Neural progenitor cell (in vitro differentiated cells): ENCODE measurements around the gene SPECC1L. TPM values are rescaled to one million over a fixed set of nuclear protein-coding genes. Genes with fewer than 3 reads are reported as not detected.

Source experiments
- DNase-seq: peaks from one replicate; pipeline ENCODE4 v3.0.0-alpha.2; 2016; ENCODE audit warnings: low spot score
- H2AFZ ChIP-seq: fragments of 200-600 bp; sonication (generic); replicated peaks from 2 replicates; pipeline ENCODE4 v1.6.1; 2016; ENCODE audit warnings: antibody characterized with exemption
- H3F3A ChIP-seq: fragments of 200-600 bp; sonication (generic); 2 replicates; pipeline ENCODE4 v1.6.1; 2016; ENCODE audit warnings: antibody characterized with exemption, low read depth
- H3K27ac ChIP-seq: fragments of 200-600 bp; sonication (generic); 2 replicates; pipeline ENCODE4 v1.5.1; 2016; ENCODE audit warnings: mild to moderate bottlenecking
- H3K27me3 ChIP-seq: fragments of 200-600 bp; sonication (generic); 2 replicates; pipeline ENCODE4 v1.6.1; 2016; ENCODE audit warnings: mild to moderate bottlenecking, moderate library complexity
- H3K36me3 ChIP-seq: fragments of 200-600 bp; sonication (generic); 2 replicates; pipeline ENCODE4 v1.5.1; 2016
- H3K4me1 ChIP-seq: fragments of 200-600 bp; sonication (generic); 2 replicates; pipeline ENCODE4 v1.6.1; 2016; ENCODE audit warnings: mixed run types
- H3K4me2 ChIP-seq: fragments of 200-600 bp; sonication (generic); 2 replicates; pipeline ENCODE4 v1.6.1; 2016
- H3K4me3 ChIP-seq: fragments of 200-600 bp; sonication (generic); 2 replicates; pipeline ENCODE4 v1.5.1; 2016
- H3K79me2 ChIP-seq: fragments of 200-600 bp; sonication (generic); 2 replicates; pipeline ENCODE4 v1.6.1; 2016; ENCODE audit warnings: low read depth
- H3K9ac ChIP-seq: fragments of 200-600 bp; sonication (generic); 2 replicates; pipeline ENCODE4 v1.6.1; 2016
- H3K9me3 ChIP-seq: fragments of 200-600 bp; sonication (generic); 2 replicates; pipeline ENCODE4 v1.5.1; 2016; ENCODE audit warnings: low read depth
- H4K20me1 ChIP-seq: fragments of 200-600 bp; sonication (generic); 2 replicates; pipeline ENCODE4 v1.6.1; 2016; ENCODE audit warnings: low read depth
- H3K27ac Mint-ChIP-seq: 3 replicates; pipeline ENCODE4 v1.8.0; 2021; ENCODE audit warnings: mixed read lengths
- H3K27me3 Mint-ChIP-seq: 2 replicates; pipeline ENCODE4 v1.8.0; 2022; ENCODE audit warnings: low read depth, mild to moderate bottlenecking, inconsistent platforms, moderate library complexity, mixed read lengths; ENCODE audit not compliant: insufficient read depth
- H3K36me3 Mint-ChIP-seq: 3 replicates; pipeline ENCODE4 v1.8.0; 2021; ENCODE audit warnings: mixed read lengths
- H3K4me1 Mint-ChIP-seq: 3 replicates; pipeline ENCODE4 v1.8.0; 2021; ENCODE audit warnings: mixed read lengths
- H3K4me3 Mint-ChIP-seq: 3 replicates; pipeline ENCODE4 v1.8.0; 2021; ENCODE audit warnings: mild to moderate bottlenecking, moderate library complexity, mixed read lengths
- H3K9me3 Mint-ChIP-seq: 3 replicates; pipeline ENCODE4 v1.8.0; 2020; ENCODE audit warnings: mixed read lengths
- EZH2 ChIP-seq: fragments of 200-600 bp; sonication (generic); IDR thresholded peaks from 2 replicates; pipeline ENCODE4 v1.6.1; 2017; ENCODE audit warnings: antibody characterized with exemption, mild to moderate bottlenecking, moderate library complexity
- EZH2phosphoT487 ChIP-seq: fragments of 200-600 bp; sonication (generic); IDR thresholded peaks from 2 replicates; pipeline ENCODE4 v1.6.1; 2017; ENCODE audit warnings: antibody characterized with exemption
- total RNA-seq: library from RNA; depleted of rRNA; stranded (reverse); fragments of >200 nt; gene quantifications from 2 replicates; pipeline ENCODE4 v1.2.3, GENCODE V29; 2015; ENCODE audit warnings: low replicate concordance
- TF ChIP-seq, protein P1 (sequence below): fragments of 200-600 bp; sonication (generic); IDR thresholded peaks from 2 replicates; pipeline ENCODE4 v1.5.1; 2017; ENCODE audit warnings: antibody characterized with exemption, mild to moderate bottlenecking

The SPECC1L gene
- total RNA-seq, 1 donor from 2014 or later, result 48.9 TPM

DNA sequence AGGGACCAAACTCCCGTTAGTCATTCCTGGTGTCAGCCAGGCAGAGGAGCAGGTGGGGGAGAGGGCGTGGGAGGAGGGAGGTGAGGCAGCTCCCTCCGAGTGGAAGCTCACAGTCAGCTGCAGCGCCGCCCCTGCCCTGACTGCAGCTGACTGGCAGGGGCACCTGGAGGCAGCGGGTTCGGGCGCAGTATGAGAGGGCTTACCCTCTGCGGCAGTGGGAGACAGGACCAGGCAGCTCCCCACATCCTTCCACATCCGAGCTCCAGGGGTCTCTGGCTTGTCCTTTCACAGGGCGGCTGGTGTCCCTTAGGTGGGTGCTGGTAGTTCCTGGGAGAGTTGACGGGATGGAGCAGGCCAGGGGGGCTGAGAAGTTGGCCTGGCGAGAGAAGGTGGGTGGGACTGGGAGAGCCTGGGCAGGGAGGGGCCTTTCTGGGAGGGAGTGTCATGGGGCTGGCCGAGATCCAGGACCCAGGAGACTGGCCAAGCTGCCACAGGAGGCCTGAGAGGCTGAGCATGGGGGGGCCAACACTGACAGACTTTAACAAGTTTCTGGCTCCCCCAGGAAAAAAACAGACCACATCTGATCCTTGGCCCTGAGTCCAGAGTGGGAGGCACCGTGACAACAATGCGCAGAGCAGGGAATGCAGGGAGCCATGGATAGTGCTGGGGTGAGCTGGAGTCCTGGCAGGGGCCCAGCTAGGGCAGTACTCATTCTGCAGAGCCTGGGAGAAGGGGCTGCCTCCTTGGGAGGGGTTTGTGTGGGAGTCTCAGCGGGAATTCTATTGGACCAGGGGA, 161.6 kb downstream of the SPECC1L start:
- H3K4me3 Mint-ChIP-seq, result no peak overlapping the region
- H3K4me2 ChIP-seq, result no peak overlapping the region
- no peaks in the 10 kb centered on the region for H3K9me3 Mint-ChIP-seq
- DNase-seq, result no peak
- no peaks in the 10 kb centered on the region for H3K9me3 ChIP-seq
- no peaks in the 10 kb centered on the region for H4K20me1 ChIP-seq
- no peak overlapping the region for H3K9ac ChIP-seq
- peaks cover 8% of the 10 kb centered on the region for H3F3A ChIP-seq
- peaks cover 24% of the 10 kb centered on the region for H3K4me1 Mint-ChIP-seq
- H3K27ac Mint-ChIP-seq, result no peak overlapping the region
- TF ChIP-seq EZH2, result no peak
- TF ChIP-seq, protein P1, sequence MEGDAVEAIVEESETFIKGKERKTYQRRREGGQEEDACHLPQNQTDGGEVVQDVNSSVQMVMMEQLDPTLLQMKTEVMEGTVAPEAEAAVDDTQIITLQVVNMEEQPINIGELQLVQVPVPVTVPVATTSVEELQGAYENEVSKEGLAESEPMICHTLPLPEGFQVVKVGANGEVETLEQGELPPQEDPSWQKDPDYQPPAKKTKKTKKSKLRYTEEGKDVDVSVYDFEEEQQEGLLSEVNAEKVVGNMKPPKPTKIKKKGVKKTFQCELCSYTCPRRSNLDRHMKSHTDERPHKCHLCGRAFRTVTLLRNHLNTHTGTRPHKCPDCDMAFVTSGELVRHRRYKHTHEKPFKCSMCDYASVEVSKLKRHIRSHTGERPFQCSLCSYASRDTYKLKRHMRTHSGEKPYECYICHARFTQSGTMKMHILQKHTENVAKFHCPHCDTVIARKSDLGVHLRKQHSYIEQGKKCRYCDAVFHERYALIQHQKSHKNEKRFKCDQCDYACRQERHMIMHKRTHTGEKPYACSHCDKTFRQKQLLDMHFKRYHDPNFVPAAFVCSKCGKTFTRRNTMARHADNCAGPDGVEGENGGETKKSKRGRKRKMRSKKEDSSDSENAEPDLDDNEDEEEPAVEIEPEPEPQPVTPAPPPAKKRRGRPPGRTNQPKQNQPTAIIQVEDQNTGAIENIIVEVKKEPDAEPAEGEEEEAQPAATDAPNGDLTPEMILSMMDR, result no peak
- H3K4me3 ChIP-seq, result no peak overlapping the region
- no peak overlapping the region for H2AFZ ChIP-seq
- no peak overlapping the region for H3K27ac ChIP-seq
- no peaks in the 10 kb centered on the region for H3K36me3 Mint-ChIP-seq
- H3K79me2 ChIP-seq, result no peaks in the 10 kb centered on the region
- peaks cover 8% of the 10 kb centered on the region for H3K27me3 Mint-ChIP-seq
- H3K36me3 ChIP-seq, result no peaks in the 10 kb centered on the region
- H3K27me3 ChIP-seq, result peaks cover 6% of the 10 kb centered on the region
- no peaks in the 10 kb centered on the region for H3K4me1 ChIP-seq

DNA sequence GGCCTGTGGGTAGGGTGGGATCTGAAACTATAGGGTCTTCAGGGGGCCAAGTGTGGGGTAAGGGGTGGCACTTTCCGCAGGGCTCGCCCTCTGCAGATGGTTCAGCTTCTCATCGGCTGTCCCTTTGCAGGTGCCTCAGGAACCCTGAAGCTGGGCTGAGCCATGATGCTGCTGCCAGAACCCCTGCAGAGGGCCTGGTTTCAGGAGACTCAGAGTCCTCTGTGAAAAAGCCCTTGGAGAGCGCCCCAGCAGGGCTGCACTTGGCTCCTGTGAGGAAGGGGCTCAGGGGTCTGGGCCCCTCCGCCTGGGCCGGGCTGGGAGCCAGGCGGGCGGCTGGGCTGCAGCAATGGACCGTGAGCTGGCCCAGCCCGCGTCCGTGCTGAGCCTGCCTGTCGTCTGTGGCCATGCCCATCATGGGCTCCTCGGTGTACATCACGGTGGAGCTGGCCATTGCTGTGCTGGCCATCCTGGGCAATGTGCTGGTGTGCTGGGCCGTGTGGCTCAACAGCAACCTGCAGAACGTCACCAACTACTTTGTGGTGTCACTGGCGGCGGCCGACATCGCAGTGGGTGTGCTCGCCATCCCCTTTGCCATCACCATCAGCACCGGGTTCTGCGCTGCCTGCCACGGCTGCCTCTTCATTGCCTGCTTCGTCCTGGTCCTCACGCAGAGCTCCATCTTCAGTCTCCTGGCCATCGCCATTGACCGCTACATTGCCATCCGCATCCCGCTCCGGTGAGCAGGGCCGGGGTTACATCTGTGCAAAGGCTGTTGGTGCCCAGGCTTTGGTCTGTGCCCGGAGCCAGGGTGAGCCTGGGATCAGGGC, 162.6 kb downstream of the SPECC1L start:
- Histone ChIP-seq H3K9me3 (no peaks in the 10 kb centered on the region), H3K9ac (no peak overlapping the region), H3K4me3 (no peak overlapping the region), H3K27me3 (peaks cover 6% of the 10 kb centered on the region), H3K36me3 (no peaks in the 10 kb centered on the region), H3K4me1 (no peaks in the 10 kb centered on the region), H2AFZ (no peak overlapping the region), H3K79me2 (no peaks in the 10 kb centered on the region), H3K4me2 (no peak overlapping the region), H3K27ac (no peak overlapping the region), H4K20me1 (no peaks in the 10 kb centered on the region), H3F3A (peaks cover 8% of the 10 kb centered on the region)
- Mint-ChIP-seq H3K4me1 (peaks cover 23% of the 10 kb centered on the region), H3K9me3 (no peaks in the 10 kb centered on the region), H3K27ac (peak overlapping the region; percentile 79), H3K27me3 (peaks cover 8% of the 10 kb centered on the region), H3K36me3 (no peaks in the 10 kb centered on the region), H3K4me3 (no peak overlapping the region)
- DNase-seq, result no peak
- TF ChIP-seq, protein P1, result no peak
- no peak for TF ChIP-seq EZH2phosphoT487
- TF ChIP-seq EZH2, result no peak

- Mint-ChIP-seq H3K4me1 (peaks cover 16% of the 10 kb centered on the region), H3K36me3 (no peaks in the 10 kb centered on the region), H3K4me3 (no peak overlapping the region), H3K27me3 (peaks cover 6% of the 10 kb centered on the region), H3K27ac (no peak overlapping the region), H3K9me3 (no peaks in the 10 kb centered on the region)
- no peak for DNase-seq
- H3K4me3 ChIP-seq, result no peak overlapping the region
- H3K9ac ChIP-seq, result no peak overlapping the region
- H3K27me3 ChIP-seq, result no peaks in the 10 kb centered on the region
- H4K20me1 ChIP-seq, result no peaks in the 10 kb centered on the region
- no peak overlapping the region for H3K27ac ChIP-seq
- H3K36me3 ChIP-seq, result no peaks in the 10 kb centered on the region
- no peak for TF ChIP-seq EZH2phosphoT487
- H3K79me2 ChIP-seq, result no peaks in the 10 kb centered on the region
- no peaks in the 10 kb centered on the region for H3K9me3 ChIP-seq
- no peak overlapping the region for H3K4me2 ChIP-seq
- peaks cover 3% of the 10 kb centered on the region for H3F3A ChIP-seq
- no peaks in the 10 kb centered on the region for H3K4me1 ChIP-seq
- H2AFZ ChIP-seq, result no peak overlapping the region
Observed at GRCh38 chr22:24433828-24434470, 163.3 kb downstream of the SPECC1L start.
